PFSK-1 (cell line): ENCODE results near the gene SPARC.

Experiments used
- FOXP2 ChIP-seq: optimal IDR thresholded peaks from 2 replicates; pipeline ENCODE3; 2011; ENCODE audit warnings: borderline replicate concordance, control low read depth, inconsistent platforms; ENCODE audit not compliant: insufficient read depth; ENCODE audit errors: extremely low read length, extremely low read depth
- POLR2AphosphoS5 ChIP-seq: IDR thresholded peaks from 2 replicates; pipeline ENCODE4 v1.6.1; 2012; ENCODE audit warnings: low read depth, mild to moderate bottlenecking, control low read depth, low read length, moderate library complexity
- SIN3A ChIP-seq: IDR thresholded peaks from 2 replicates; pipeline ENCODE4 v1.6.1; 2012; ENCODE audit warnings: mild to moderate bottlenecking, low read length, moderate library complexity, borderline replicate concordance; ENCODE audit not compliant: insufficient read depth
- TAF1 ChIP-seq: IDR thresholded peaks from 2 replicates; pipeline ENCODE4 v1.6.1; 2012; ENCODE audit warnings: low read length, control low read depth, borderline replicate concordance; ENCODE audit not compliant: insufficient read depth
- TF ChIP-seq, protein P1 (sequence below), 2 experiments: IDR thresholded peaks; 2 replicates each; pipeline versions ENCODE4 v1.6.1 to v1.8.0; 2011 to 2012; ENCODE audit warnings: low read depth in 2 of 2, low read length in 2 of 2, control low read depth in 1 of 2, inconsistent platforms in 1 of 2, mild to moderate bottlenecking in 1 of 2, moderate library complexity in 1 of 2; ENCODE audit not compliant: insufficient read depth in 1 of 2

Gene SPARC

GRCh38 chr5:151659001-151659754 lies 27.5 kb downstream of the SPARC start:
- no peak for TF ChIP-seq TAF1
- TF ChIP-seq SIN3A: no peak
- TF ChIP-seq FOXP2: no peak
- TF ChIP-seq, protein P1, sequence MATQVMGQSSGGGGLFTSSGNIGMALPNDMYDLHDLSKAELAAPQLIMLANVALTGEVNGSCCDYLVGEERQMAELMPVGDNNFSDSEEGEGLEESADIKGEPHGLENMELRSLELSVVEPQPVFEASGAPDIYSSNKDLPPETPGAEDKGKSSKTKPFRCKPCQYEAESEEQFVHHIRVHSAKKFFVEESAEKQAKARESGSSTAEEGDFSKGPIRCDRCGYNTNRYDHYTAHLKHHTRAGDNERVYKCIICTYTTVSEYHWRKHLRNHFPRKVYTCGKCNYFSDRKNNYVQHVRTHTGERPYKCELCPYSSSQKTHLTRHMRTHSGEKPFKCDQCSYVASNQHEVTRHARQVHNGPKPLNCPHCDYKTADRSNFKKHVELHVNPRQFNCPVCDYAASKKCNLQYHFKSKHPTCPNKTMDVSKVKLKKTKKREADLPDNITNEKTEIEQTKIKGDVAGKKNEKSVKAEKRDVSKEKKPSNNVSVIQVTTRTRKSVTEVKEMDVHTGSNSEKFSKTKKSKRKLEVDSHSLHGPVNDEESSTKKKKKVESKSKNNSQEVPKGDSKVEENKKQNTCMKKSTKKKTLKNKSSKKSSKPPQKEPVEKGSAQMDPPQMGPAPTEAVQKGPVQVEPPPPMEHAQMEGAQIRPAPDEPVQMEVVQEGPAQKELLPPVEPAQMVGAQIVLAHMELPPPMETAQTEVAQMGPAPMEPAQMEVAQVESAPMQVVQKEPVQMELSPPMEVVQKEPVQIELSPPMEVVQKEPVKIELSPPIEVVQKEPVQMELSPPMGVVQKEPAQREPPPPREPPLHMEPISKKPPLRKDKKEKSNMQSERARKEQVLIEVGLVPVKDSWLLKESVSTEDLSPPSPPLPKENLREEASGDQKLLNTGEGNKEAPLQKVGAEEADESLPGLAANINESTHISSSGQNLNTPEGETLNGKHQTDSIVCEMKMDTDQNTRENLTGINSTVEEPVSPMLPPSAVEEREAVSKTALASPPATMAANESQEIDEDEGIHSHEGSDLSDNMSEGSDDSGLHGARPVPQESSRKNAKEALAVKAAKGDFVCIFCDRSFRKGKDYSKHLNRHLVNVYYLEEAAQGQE (IDR thresholded peaks at IDR 0.05; ENCODE audit: insufficient read depth in 1 of 2, low read depth in 2 of 2, low read length in 2 of 2): no peak
- no peak for TF ChIP-seq POLR2AphosphoS5

DNA sequence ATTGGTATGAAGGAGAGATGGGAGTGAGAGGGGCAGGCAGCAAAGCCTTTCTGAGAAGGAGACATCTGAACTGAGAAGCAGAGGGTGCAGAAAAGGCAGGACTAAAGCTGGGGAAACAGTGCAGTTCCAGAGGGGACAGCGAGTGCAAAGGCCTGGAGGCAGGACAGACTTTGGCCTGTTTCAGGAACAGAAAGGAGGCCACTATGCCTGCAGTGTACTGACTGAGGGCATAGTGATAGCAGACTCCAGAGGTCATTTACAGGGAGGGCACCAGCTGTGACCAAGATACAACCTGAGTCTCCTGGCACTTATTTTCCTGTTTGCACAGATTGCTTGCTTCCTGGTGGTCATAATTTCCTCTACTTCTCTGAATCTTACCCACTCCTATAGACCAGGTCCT lies 29.6 kb downstream of the SPARC start:
- no peak for TF ChIP-seq FOXP2
- TF ChIP-seq TAF1: no peak
- no peak for TF ChIP-seq POLR2AphosphoS5
- TF ChIP-seq SIN3A: no peak

DNA sequence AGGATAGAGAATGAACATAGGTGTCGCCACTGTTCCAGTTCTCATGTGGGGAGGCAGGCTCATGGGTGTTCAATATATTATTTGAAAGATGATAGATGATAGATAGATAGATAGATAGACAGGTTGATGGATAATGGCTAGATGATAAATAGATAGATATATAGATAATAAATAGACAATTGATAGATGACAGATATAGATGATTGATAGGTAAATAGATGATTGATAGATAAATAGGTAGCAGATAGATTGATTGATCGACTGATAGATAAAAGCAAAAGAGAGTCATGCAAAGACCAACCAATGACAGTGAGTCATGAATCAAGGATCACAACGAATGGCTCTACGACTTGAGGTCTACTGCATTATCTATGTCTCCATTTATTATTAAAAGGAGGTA lies 30.4 kb downstream of the SPARC start:
- TF ChIP-seq POLR2AphosphoS5 (no peak), SIN3A (no peak), TAF1 (no peak), FOXP2 (no peak)
- TF ChIP-seq, protein P1 (IDR thresholded peaks at IDR 0.05; ENCODE audit: insufficient read depth in 1 of 2, low read depth in 2 of 2, low read length in 2 of 2): no peak

DNA sequence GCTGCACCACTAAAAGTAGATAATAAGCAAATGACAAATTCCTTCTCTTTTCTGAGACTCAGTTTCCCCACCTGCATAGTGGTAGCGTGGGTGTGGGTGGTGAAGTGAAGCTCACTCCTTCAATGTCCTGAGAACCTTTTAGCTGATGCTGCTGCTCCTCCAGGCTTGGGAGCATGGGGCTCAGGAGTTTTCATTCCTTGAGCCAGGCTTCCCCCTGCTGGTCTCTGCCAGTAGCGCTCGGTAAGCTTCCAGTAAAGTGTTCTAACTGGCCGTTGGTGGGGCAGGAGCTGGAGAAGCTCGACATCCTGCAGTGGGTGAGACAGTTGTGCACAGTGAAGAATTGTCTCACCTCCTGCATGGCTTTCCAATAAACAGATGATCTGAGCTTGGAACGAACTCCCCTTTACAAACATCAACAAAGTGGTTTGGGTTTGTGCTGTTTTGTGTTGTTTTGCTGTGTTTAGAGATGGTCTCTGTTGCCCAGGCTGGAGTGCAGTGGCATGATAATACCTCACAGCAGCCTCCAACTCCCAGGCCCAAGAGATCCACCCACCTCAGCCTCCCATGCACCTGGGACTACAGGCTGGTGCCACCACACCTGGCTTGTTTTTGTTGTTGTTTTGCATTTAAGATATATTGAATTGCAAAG lies 34.6 kb downstream of the SPARC start:
- no peak for TF ChIP-seq TAF1
- TF ChIP-seq, protein P1 (IDR thresholded peaks at IDR 0.05; ENCODE audit: insufficient read depth in 1 of 2, low read depth in 2 of 2, low read length in 2 of 2): no peak
- no peak for TF ChIP-seq POLR2AphosphoS5
- no peak for TF ChIP-seq SIN3A
- TF ChIP-seq FOXP2: no peak

DNA sequence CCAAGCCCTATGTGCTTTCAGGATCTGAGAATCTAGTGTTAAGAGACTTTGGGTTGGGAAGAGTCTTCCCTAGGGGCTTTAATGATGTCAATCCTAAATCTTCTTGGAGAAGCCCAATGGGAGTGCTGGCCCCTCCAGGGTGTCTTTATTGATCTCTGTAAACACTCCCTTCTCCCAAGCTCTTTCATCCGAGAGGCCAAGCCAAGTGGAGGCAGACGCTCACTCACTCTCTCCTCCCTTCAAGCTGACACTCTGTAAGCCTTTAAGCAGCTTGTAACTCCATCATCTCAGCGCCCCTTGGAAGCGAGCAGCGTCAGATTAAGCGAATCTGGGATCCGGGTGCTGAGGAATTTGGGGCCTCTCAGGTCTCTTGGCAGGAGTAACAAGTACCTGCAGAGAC lies 37.7 kb downstream of the SPARC start:
- TF ChIP-seq, protein P1 (IDR thresholded peaks at IDR 0.05; ENCODE audit: insufficient read depth in 1 of 2, low read depth in 2 of 2, low read length in 2 of 2): no peak
- TF ChIP-seq FOXP2: no peak
- no peak for TF ChIP-seq SIN3A
- no peak for TF ChIP-seq POLR2AphosphoS5
- no peak for TF ChIP-seq TAF1
